SK-N-SH (cell line): ENCODE measurements around the gene CARD19. TPM values are rescaled to one million over a fixed set of nuclear protein-coding genes. Genes with fewer than 3 reads are reported as not detected.

Experiments used
- CTCF ChIA-PET: fragments of 300-600, 350-600 bp; formaldehyde crosslinking; extraction: SDS; loops from one replicate; lab custom pipeline; 2021; lab: Yijun Ruan, JAX
- POLR2A ChIA-PET: fragments of 350-600 bp; sonication (Branson Sonifier 250); formaldehyde crosslinking; extraction: SDS; loops from one replicate; lab custom pipeline; 2020; ENCODE audit warnings: antibody characterized with exemption, inconsistent platforms; lab: Yijun Ruan, JAX
- DNase-seq: peaks from one replicate; pipeline ENCODE4 v3.0.0; 2012
- H2AFZ ChIP-seq: fragments of 200-600 bp; sonication (generic); 2 replicates; pipeline ENCODE4 v1.8.1; 2016; ENCODE audit warnings: antibody characterized with exemption, mild to moderate bottlenecking, low read depth
- H3F3A ChIP-seq: fragments of 200-600 bp; sonication (generic); replicated peaks from 2 replicates; pipeline ENCODE3; 2016; ENCODE audit warnings: antibody characterized with exemption, mild to moderate bottlenecking; ENCODE audit not compliant: insufficient read depth
- H3K27ac ChIP-seq, 2 experiments: fragments of 200-500 bp in 1 of 2; fragments of 200-600 bp in 1 of 2; sonication (Bioruptor generic) in 1 of 2; sonication (generic), shearing (Covaris generic) in 1 of 2; 2 replicates each; pipeline versions ENCODE4 v1.5.1 to v1.6.1; 2014 to 2016; ENCODE audit warnings: low read depth in 2 of 2, inconsistent platforms in 1 of 2, low read length in 1 of 2, mild to moderate bottlenecking in 1 of 2, mixed read lengths in 1 of 2
- H3K27me3 ChIP-seq: fragments of 200-600 bp; sonication (generic), shearing (Covaris generic); 2 replicates; pipeline ENCODE4 v1.6.1; 2016; ENCODE audit warnings: mixed run types; ENCODE audit not compliant: insufficient read depth
- H3K36me3 ChIP-seq, 2 experiments: fragments of 200-500 bp in 1 of 2; fragments of 200-600 bp in 1 of 2; sonication (Bioruptor generic) in 1 of 2; sonication (generic) in 1 of 2; replicated peaks in 1 of 2; 2 replicates each; pipeline versions ENCODE3 to v1.5.1; 2014 to 2016; ENCODE audit warnings: low read length in 1 of 2, mild to moderate bottlenecking in 1 of 2; ENCODE audit not compliant: insufficient read depth in 2 of 2, control insufficient read depth in 1 of 2
- H3K4me1 ChIP-seq, 2 experiments: fragments of 200-500 bp in 1 of 2; fragments of 200-600 bp in 1 of 2; sonication (Bioruptor generic) in 1 of 2; sonication (generic), shearing (Covaris generic) in 1 of 2; 2 replicates each; pipeline versions ENCODE4 v1.5.1 to v1.6.1; 2014 to 2016; ENCODE audit warnings: low read depth in 1 of 2, low read length in 1 of 2, mixed run types in 1 of 2; ENCODE audit not compliant: insufficient read depth in 2 of 2, control insufficient read depth in 1 of 2
- H3K4me2 ChIP-seq: fragments of 200-600 bp; sonication (generic), shearing (Covaris generic); 2 replicates; pipeline ENCODE4 v1.6.1; 2017; ENCODE audit warnings: mixed run types
- H3K4me3 ChIP-seq, 2 experiments: fragments of 200-500 bp in 1 of 2; fragments of 200-600 bp in 1 of 2; sonication (Bioruptor generic) in 1 of 2; sonication (generic), shearing (Covaris generic) in 1 of 2; 2 replicates each; pipeline versions ENCODE4 v1.5.1 to v1.8.1; 2014 to 2016; ENCODE audit warnings: low read depth in 2 of 2, inconsistent platforms in 1 of 2, low read length in 1 of 2, mild to moderate bottlenecking in 1 of 2, mixed read lengths in 1 of 2, moderate library complexity in 1 of 2
- H3K79me2 ChIP-seq: fragments of 200-600 bp; sonication (generic); 2 replicates; pipeline ENCODE4 v1.8.1; 2017; ENCODE audit warnings: mild to moderate bottlenecking; ENCODE audit not compliant: insufficient read depth
- H3K9ac ChIP-seq: fragments of 200-600 bp; sonication (generic); 2 replicates; pipeline ENCODE4 v1.6.1; 2017; ENCODE audit warnings: mixed run types
- H3K9me2 ChIP-seq: fragments of 200-600 bp; sonication (generic); 2 replicates; pipeline ENCODE4 v1.6.1; 2017; ENCODE audit warnings: mixed run types
- H3K9me3 ChIP-seq: fragments of 200-600 bp; sonication (generic); 2 replicates; pipeline ENCODE4 v1.6.1; 2017; ENCODE audit warnings: mixed run types, mild to moderate bottlenecking, moderate library complexity
- H4K20me1 ChIP-seq: fragments of 200-600 bp; sonication (generic); 2 replicates; pipeline ENCODE4 v1.6.1; 2017; ENCODE audit warnings: mild to moderate bottlenecking, mixed run types; ENCODE audit not compliant: insufficient read depth
- CHD2 ChIP-seq: fragments of 150-350 bp; IDR thresholded peaks from 2 replicates; pipeline ENCODE4 v1.6.1; 2018; ENCODE audit warnings: low read length; ENCODE audit not compliant: partially characterized antibody
- ELF1 ChIP-seq: IDR thresholded peaks from 2 replicates; pipeline ENCODE4 v1.4.0; 2012
- EP300 ChIP-seq, 2 experiments: IDR thresholded peaks; 2 replicates each; pipeline versions ENCODE4 v1.4.0 to v1.6.1; 2012; ENCODE audit warnings: borderline replicate concordance in 1 of 2, low read depth in 1 of 2, low read length in 1 of 2
- EZH2phosphoT487 ChIP-seq: fragments of 200-600 bp; sonication (generic); IDR thresholded peaks from 2 replicates; pipeline ENCODE4 v1.6.1; 2017; ENCODE audit warnings: low read depth, mixed run types, mild to moderate bottlenecking, antibody characterized with exemption, moderate library complexity, borderline replicate concordance
- FOXM1 ChIP-seq: IDR thresholded peaks from 2 replicates; pipeline ENCODE4 v1.4.0; 2012; ENCODE audit warnings: low read depth, mild to moderate bottlenecking
- GABPA ChIP-seq: IDR thresholded peaks from 2 replicates; pipeline ENCODE4 v1.4.0; 2012; ENCODE audit warnings: low read depth, mild to moderate bottlenecking
- MEF2A ChIP-seq: IDR thresholded peaks from 2 replicates; pipeline ENCODE4 v1.4.0; 2012; ENCODE audit warnings: low read depth, borderline replicate concordance
- MXI1 ChIP-seq: IDR thresholded peaks from 2 replicates; pipeline ENCODE4 v1.6.1; 2012; ENCODE audit warnings: mild to moderate bottlenecking, low read depth, low read length, improper control_type of control experiment
- POLR2AphosphoS5 ChIP-seq: IDR thresholded peaks from 2 replicates; pipeline ENCODE4 v1.6.1; 2012; ENCODE audit warnings: low read depth, low read length
- RAD21 ChIP-seq: IDR thresholded peaks from 2 replicates; pipeline ENCODE4 v1.6.1; 2012; ENCODE audit warnings: mild to moderate bottlenecking, low read length
- RCOR1 ChIP-seq: fragments of 150-350 bp; IDR thresholded peaks from 2 replicates; pipeline ENCODE4 v1.6.1; 2017; ENCODE audit warnings: antibody characterized with exemption, low read length
- SMC3 ChIP-seq: IDR thresholded peaks from 2 replicates; pipeline ENCODE4 v1.6.1; 2012; ENCODE audit warnings: low read depth, low read length, improper control_type of control experiment
- TAF1 ChIP-seq: IDR thresholded peaks from 2 replicates; pipeline ENCODE4 v1.6.1; 2012; ENCODE audit warnings: low read depth, mild to moderate bottlenecking, low read length, moderate library complexity, borderline replicate concordance
- TEAD4 ChIP-seq: IDR thresholded peaks from 2 replicates; pipeline ENCODE4 v1.4.0; 2012; ENCODE audit warnings: mild to moderate bottlenecking, borderline replicate concordance; ENCODE audit not compliant: insufficient read depth
- WGBS: methylation state at CpG from one replicate; pipeline ENCODE4 v1.1.6; 2017; ENCODE audit warnings: low lambda C conversion rate; 5-methylcytosine and 5-hydroxymethylcytosine counted together
- polyA plus RNA-seq, 3 experiments: library from polyadenylated mRNA; depleted of rRNA; stranded (reverse); fragments of >200 nt; gene quantifications; 2 replicates each; pipeline ENCODE4 v1.2.3, GENCODE V29; 2012
- TF ChIP-seq, protein P1 (sequence below): IDR thresholded peaks from 2 replicates; pipeline ENCODE4 v1.6.1; 2012; ENCODE audit warnings: mild to moderate bottlenecking, low read depth, low read length, moderate library complexity
- TF ChIP-seq, protein P2 (sequence below): fragments of 150-350 bp; IDR thresholded peaks from 2 replicates; pipeline ENCODE4 v1.6.1; 2017; ENCODE audit warnings: antibody characterized with exemption, low read length, low read depth, borderline replicate concordance
- TF ChIP-seq, protein P3 (sequence below): IDR thresholded peaks from 2 replicates; pipeline ENCODE4 v1.4.0; 2012; ENCODE audit warnings: low read depth, borderline replicate concordance
- TF ChIP-seq, protein P4 (sequence below): IDR thresholded peaks from 2 replicates; pipeline ENCODE4 v1.4.0; 2012; ENCODE audit warnings: low read depth
- TF ChIP-seq, protein P5 (sequence below): IDR thresholded peaks from 2 replicates; pipeline ENCODE4; 2012
- TF ChIP-seq, protein P6 (sequence below): fragments of 200-600 bp; sonication (generic); IDR thresholded peaks from 2 replicates; pipeline ENCODE4 v1.6.1; 2017; ENCODE audit warnings: antibody characterized with exemption, mild to moderate bottlenecking, moderate library complexity

Gene CARD19
- polyA plus RNA-seq, 1 of the 3 experiments (the other 2 are of a cell fraction), result 165 TPM

DNA sequence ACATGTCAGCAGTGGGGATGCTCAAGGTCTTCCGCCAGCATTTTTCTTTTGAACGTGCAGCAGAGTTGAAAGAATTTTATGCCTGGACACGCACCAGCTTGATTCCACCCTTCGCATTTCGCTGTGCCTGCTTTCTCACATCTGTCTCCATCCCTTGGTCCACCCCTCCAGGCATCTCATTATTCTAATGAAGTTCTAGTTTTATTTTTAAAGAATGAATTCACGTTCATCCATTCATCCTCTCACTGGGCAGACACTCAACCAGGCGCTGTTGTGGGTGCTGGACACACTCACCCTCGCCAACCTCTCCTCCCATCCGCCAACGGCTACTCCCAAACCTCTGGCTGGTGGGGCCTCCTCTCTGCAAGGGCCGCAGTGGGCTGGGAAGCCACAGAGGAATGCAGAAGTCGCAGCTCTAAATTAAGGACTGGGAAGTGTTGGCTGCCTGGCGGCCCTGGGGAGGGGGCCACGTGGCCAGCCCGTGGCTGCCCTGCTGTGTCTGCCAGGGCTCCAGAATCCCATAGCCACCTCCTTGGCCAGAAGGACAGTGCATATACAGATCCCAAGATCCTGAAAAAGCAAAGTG lies 30.8 kb upstream of the CARD19 start:
- CTCF ChIA-PET, result interaction anchor here (1.3 kb wide), 1 partner anchor 62 kb away, joined by 3 read pairs; no protein-coding TSS in a partner anchor
- 85% methylated on average over 12 of the region's 15 CpGs for WGBS

More for the DNA sequence above, 30.8 kb upstream of the CARD19 start:
- POLR2A ChIA-PET, result no interaction called here
- H3K9me3 ChIP-seq, result no peaks in the 10 kb centered on the region
- no peak overlapping the region for H3K4me2 ChIP-seq
- no peak overlapping the region for H3K9ac ChIP-seq
- H3K36me3 ChIP-seq, result no peaks in the 10 kb centered on the region
- H3K9me2 ChIP-seq, result no peaks in the 10 kb centered on the region
- H3K27me3 ChIP-seq, result no peaks in the 10 kb centered on the region
- H3K27ac ChIP-seq, result no peak overlapping the region
- H3F3A ChIP-seq, result no peaks in the 10 kb centered on the region
- no peaks in the 10 kb centered on the region; a peak in 1 of 4 replicates for H3K4me1 ChIP-seq
- H3K4me3 ChIP-seq, result no peak overlapping the region
- H4K20me1 ChIP-seq, result no peaks in the 10 kb centered on the region
- no peaks in the 10 kb centered on the region for H3K79me2 ChIP-seq
- no peak overlapping the region for H2AFZ ChIP-seq
- TF ChIP-seq CHD2 (no peak), TAF1 (no peak), ELF1 (no peak), GABPA (no peak), TEAD4 (no peak), FOXM1 (no peak), RAD21 (no peak), MEF2A (no peak), MXI1 (no peak), POLR2AphosphoS5 (no peak), SMC3 (no peak), EZH2phosphoT487 (no peak), EP300 (IDR thresholded peaks at IDR 0.05; ENCODE audit: borderline replicate concordance in 1 of 2, low read depth in 1 of 2, low read length in 1 of 2) (no peak), RCOR1 (no peak)
- TF ChIP-seq, protein P1, sequence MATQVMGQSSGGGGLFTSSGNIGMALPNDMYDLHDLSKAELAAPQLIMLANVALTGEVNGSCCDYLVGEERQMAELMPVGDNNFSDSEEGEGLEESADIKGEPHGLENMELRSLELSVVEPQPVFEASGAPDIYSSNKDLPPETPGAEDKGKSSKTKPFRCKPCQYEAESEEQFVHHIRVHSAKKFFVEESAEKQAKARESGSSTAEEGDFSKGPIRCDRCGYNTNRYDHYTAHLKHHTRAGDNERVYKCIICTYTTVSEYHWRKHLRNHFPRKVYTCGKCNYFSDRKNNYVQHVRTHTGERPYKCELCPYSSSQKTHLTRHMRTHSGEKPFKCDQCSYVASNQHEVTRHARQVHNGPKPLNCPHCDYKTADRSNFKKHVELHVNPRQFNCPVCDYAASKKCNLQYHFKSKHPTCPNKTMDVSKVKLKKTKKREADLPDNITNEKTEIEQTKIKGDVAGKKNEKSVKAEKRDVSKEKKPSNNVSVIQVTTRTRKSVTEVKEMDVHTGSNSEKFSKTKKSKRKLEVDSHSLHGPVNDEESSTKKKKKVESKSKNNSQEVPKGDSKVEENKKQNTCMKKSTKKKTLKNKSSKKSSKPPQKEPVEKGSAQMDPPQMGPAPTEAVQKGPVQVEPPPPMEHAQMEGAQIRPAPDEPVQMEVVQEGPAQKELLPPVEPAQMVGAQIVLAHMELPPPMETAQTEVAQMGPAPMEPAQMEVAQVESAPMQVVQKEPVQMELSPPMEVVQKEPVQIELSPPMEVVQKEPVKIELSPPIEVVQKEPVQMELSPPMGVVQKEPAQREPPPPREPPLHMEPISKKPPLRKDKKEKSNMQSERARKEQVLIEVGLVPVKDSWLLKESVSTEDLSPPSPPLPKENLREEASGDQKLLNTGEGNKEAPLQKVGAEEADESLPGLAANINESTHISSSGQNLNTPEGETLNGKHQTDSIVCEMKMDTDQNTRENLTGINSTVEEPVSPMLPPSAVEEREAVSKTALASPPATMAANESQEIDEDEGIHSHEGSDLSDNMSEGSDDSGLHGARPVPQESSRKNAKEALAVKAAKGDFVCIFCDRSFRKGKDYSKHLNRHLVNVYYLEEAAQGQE, result no peak
- TF ChIP-seq, protein P2, sequence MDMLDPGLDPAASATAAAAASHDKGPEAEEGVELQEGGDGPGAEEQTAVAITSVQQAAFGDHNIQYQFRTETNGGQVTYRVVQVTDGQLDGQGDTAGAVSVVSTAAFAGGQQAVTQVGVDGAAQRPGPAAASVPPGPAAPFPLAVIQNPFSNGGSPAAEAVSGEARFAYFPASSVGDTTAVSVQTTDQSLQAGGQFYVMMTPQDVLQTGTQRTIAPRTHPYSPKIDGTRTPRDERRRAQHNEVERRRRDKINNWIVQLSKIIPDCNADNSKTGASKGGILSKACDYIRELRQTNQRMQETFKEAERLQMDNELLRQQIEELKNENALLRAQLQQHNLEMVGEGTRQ, result no peak
- TF ChIP-seq, protein P3, sequence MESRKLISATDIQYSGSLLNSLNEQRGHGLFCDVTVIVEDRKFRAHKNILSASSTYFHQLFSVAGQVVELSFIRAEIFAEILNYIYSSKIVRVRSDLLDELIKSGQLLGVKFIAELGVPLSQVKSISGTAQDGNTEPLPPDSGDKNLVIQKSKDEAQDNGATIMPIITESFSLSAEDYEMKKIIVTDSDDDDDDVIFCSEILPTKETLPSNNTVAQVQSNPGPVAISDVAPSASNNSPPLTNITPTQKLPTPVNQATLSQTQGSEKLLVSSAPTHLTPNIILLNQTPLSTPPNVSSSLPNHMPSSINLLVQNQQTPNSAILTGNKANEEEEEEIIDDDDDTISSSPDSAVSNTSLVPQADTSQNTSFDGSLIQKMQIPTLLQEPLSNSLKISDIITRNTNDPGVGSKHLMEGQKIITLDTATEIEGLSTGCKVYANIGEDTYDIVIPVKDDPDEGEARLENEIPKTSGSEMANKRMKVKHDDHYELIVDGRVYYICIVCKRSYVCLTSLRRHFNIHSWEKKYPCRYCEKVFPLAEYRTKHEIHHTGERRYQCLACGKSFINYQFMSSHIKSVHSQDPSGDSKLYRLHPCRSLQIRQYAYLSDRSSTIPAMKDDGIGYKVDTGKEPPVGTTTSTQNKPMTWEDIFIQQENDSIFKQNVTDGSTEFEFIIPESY, result no peak
- TF ChIP-seq, protein P4, sequence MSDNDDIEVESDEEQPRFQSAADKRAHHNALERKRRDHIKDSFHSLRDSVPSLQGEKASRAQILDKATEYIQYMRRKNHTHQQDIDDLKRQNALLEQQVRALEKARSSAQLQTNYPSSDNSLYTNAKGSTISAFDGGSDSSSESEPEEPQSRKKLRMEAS, result no peak
- TF ChIP-seq, protein P5, sequence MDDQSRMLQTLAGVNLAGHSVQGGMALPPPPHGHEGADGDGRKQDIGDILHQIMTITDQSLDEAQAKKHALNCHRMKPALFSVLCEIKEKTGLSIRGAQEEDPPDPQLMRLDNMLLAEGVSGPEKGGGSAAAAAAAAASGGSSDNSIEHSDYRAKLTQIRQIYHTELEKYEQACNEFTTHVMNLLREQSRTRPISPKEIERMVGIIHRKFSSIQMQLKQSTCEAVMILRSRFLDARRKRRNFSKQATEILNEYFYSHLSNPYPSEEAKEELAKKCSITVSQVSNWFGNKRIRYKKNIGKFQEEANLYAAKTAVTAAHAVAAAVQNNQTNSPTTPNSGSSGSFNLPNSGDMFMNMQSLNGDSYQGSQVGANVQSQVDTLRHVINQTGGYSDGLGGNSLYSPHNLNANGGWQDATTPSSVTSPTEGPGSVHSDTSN, result no peak
- TF ChIP-seq, protein P6, sequence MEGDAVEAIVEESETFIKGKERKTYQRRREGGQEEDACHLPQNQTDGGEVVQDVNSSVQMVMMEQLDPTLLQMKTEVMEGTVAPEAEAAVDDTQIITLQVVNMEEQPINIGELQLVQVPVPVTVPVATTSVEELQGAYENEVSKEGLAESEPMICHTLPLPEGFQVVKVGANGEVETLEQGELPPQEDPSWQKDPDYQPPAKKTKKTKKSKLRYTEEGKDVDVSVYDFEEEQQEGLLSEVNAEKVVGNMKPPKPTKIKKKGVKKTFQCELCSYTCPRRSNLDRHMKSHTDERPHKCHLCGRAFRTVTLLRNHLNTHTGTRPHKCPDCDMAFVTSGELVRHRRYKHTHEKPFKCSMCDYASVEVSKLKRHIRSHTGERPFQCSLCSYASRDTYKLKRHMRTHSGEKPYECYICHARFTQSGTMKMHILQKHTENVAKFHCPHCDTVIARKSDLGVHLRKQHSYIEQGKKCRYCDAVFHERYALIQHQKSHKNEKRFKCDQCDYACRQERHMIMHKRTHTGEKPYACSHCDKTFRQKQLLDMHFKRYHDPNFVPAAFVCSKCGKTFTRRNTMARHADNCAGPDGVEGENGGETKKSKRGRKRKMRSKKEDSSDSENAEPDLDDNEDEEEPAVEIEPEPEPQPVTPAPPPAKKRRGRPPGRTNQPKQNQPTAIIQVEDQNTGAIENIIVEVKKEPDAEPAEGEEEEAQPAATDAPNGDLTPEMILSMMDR, result no peak
- TF ChIP-seq, all 33 proteins: peak for 0
- DNase-seq, result no peak
